Hepatocyte (in vitro differentiated cells): ENCODE data around the gene PCK1. TPM values are rescaled to one million over a fixed set of nuclear protein-coding genes. Genes with fewer than 3 reads are reported as not detected.

ENCODE experiments used
- DNase-seq: peaks from one replicate; pipeline ENCODE4 v3.0.0-alpha.2; 2016; ENCODE audit warnings: low spot score
- H2AFZ ChIP-seq: fragments of 200-600 bp; sonication (generic); 2 replicates; pipeline ENCODE4 v1.6.0; 2016; ENCODE audit warnings: antibody characterized with exemption, mild to moderate bottlenecking
- H3K27ac ChIP-seq: fragments of 200-600 bp; sonication (generic); 2 replicates; pipeline ENCODE4 v1.5.1; 2016; ENCODE audit warnings: mild to moderate bottlenecking
- H3K27me3 ChIP-seq: fragments of 200-600 bp; sonication (generic); 2 replicates; pipeline ENCODE4 v1.6.1; 2016
- H3K36me3 ChIP-seq: fragments of 200-600 bp; sonication (generic); replicated peaks from 2 replicates; pipeline ENCODE4 v1.5.1; 2016; ENCODE audit warnings: low read depth; ENCODE audit not compliant: insufficient read depth
- H3K4me1 ChIP-seq: fragments of 200-600 bp; sonication (generic); 2 replicates; pipeline ENCODE4 v1.5.1; 2016; ENCODE audit warnings: mild to moderate bottlenecking, moderate library complexity; ENCODE audit not compliant: insufficient read depth
- H3K4me2 ChIP-seq: fragments of 200-600 bp; sonication (generic); 2 replicates; pipeline ENCODE4 v1.6.0; 2016
- H3K4me3 ChIP-seq: fragments of 200-600 bp; sonication (generic); 2 replicates; pipeline ENCODE4 v1.5.1; 2016; ENCODE audit warnings: mild to moderate bottlenecking
- H3K79me2 ChIP-seq: fragments of 200-600 bp; sonication (generic); 2 replicates; pipeline ENCODE4 v1.6.0; 2017; ENCODE audit warnings: mild to moderate bottlenecking
- H3K9me2 ChIP-seq: fragments of 200-600 bp; sonication (generic); replicated peaks from 2 replicates; pipeline ENCODE4 v1.6.0; 2017; ENCODE audit warnings: mild to moderate bottlenecking; ENCODE audit not compliant: insufficient read depth
- H3K9me3 ChIP-seq: fragments of 200-600 bp; sonication (generic); 2 replicates; pipeline ENCODE4 v1.5.1; 2016; ENCODE audit warnings: low read depth, mild to moderate bottlenecking
- H4K20me1 ChIP-seq: fragments of 200-600 bp; sonication (generic); 2 replicates; pipeline ENCODE4 v1.6.0; 2016; ENCODE audit warnings: mild to moderate bottlenecking; ENCODE audit not compliant: insufficient read depth, poor library complexity, severe bottlenecking
- EZH2 ChIP-seq: fragments of 200-600 bp; sonication (generic); IDR thresholded peaks from 2 replicates; pipeline ENCODE4 v1.6.1; 2016; ENCODE audit warnings: antibody characterized with exemption, mild to moderate bottlenecking, borderline replicate concordance
- EZH2phosphoT487 ChIP-seq: fragments of 200-600 bp; sonication (generic); IDR thresholded peaks from one replicate; pipeline ENCODE4 v1.6.1; 2018; ENCODE audit warnings: antibody characterized with exemption, mild to moderate bottlenecking, low read depth, moderate library complexity; ENCODE audit not compliant: unreplicated experiment, severe bottlenecking
- WGBS: methylation state at CpG from one replicate; pipeline ENCODE4 v1.1.6; 2016; ENCODE audit warnings: low lambda C conversion rate; ENCODE audit errors: missing lambda C conversion rate; 5-methylcytosine and 5-hydroxymethylcytosine counted together
- polyA plus RNA-seq: library from polyadenylated mRNA; unstranded; fragments of >200 nt; fragmentation: Nextera tagmentation; extraction: Ambion mirVana; gene quantifications from 2 replicates; pipeline ENCODE4 v1.2.1, GENCODE V29; 2016
- total RNA-seq: library from RNA; depleted of rRNA; stranded (reverse); fragments of >200 nt; gene quantifications from 2 replicates; pipeline ENCODE4 v1.2.3, GENCODE V29; 2014
- TF ChIP-seq, protein P1 (sequence below): fragments of 200-600 bp; sonication (generic); IDR thresholded peaks from 2 replicates; pipeline ENCODE4 v1.5.1; 2016; ENCODE audit warnings: antibody characterized with exemption, mild to moderate bottlenecking; ENCODE audit not compliant: poor library complexity

Gene PCK1
- total and polyA plus RNA-seq, 2 experiments from 2014 or later = 11.6 to 12.8 TPM

DNA sequence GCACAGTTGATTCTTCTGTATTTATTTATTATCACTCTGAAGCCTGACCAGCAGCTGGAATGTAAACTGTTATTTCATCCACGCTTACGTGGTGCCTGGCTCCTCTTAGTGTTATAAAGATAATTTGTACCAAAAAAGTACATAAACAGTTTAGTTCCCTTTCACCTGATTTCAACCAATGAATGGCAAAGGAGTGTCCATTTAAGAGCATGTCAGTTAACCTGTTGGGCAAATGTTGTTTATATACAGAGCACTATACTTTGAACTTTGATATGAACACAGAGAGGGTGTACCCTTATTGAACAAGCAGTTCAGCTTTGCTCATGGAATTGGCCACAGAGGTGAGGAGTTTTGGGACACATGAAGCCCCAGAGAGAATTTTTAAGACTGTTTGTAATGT is 28.8 kb upstream of the PCK1 start:
- Histone ChIP-seq H2AFZ (no peak overlapping the region), H3K27me3 (no peaks in the 10 kb centered on the region), H3K4me1 (no peaks in the 10 kb centered on the region), H3K79me2 (no peaks in the 10 kb centered on the region), H3K4me3 (no peak overlapping the region), H4K20me1 (no peaks in the 10 kb centered on the region), H3K27ac (peak overlapping the region; percentile 15), H3K9me3 (no peaks in the 10 kb centered on the region), H3K36me3 (no peaks in the 10 kb centered on the region), H3K9me2 (no peaks in the 10 kb centered on the region), H3K4me2 (no peak overlapping the region)
- 57% methylated on average over 2 of the region's 2 CpGs for WGBS
- TF ChIP-seq EZH2phosphoT487 = no peak
- TF ChIP-seq, protein P1, sequence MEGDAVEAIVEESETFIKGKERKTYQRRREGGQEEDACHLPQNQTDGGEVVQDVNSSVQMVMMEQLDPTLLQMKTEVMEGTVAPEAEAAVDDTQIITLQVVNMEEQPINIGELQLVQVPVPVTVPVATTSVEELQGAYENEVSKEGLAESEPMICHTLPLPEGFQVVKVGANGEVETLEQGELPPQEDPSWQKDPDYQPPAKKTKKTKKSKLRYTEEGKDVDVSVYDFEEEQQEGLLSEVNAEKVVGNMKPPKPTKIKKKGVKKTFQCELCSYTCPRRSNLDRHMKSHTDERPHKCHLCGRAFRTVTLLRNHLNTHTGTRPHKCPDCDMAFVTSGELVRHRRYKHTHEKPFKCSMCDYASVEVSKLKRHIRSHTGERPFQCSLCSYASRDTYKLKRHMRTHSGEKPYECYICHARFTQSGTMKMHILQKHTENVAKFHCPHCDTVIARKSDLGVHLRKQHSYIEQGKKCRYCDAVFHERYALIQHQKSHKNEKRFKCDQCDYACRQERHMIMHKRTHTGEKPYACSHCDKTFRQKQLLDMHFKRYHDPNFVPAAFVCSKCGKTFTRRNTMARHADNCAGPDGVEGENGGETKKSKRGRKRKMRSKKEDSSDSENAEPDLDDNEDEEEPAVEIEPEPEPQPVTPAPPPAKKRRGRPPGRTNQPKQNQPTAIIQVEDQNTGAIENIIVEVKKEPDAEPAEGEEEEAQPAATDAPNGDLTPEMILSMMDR = no peak
- TF ChIP-seq EZH2 = no peak
- DNase-seq = no peak

DNA sequence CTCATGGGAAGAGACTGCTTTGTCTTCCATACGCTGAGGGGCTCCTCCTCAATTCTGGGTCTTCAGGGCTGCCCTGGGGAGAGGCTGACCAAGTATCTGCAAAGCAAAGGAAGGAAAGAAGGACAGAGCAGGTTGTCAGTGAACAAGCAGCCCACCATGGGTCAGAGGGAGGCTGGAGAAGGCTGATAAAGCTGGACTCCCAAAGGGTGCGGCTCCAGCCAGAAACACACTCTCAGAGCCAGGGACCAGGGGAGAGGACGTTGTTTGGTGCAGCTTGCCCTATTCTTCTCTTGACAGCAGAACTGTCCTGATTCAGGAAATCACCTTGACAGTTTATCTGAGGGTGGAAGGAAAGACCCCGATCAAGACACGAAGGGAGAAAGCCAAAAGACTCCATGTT is 25.6 kb upstream of the PCK1 start:
- TF ChIP-seq EZH2phosphoT487 (no peak), EZH2 (no peak)
- TF ChIP-seq, protein P1 = no peak
- Histone ChIP-seq H3K9me3 (no peaks in the 10 kb centered on the region), H3K4me3 (no peak overlapping the region), H3K4me2 (no peak overlapping the region), H3K27ac (no peak overlapping the region), H4K20me1 (no peaks in the 10 kb centered on the region), H2AFZ (no peak overlapping the region), H3K36me3 (no peaks in the 10 kb centered on the region), H3K4me1 (no peaks in the 10 kb centered on the region), H3K9me2 (no peaks in the 10 kb centered on the region), H3K27me3 (no peaks in the 10 kb centered on the region), H3K79me2 (no peaks in the 10 kb centered on the region)
- 92% methylated on average over 5 of the region's 5 CpGs for WGBS
- no peak for DNase-seq

DNA sequence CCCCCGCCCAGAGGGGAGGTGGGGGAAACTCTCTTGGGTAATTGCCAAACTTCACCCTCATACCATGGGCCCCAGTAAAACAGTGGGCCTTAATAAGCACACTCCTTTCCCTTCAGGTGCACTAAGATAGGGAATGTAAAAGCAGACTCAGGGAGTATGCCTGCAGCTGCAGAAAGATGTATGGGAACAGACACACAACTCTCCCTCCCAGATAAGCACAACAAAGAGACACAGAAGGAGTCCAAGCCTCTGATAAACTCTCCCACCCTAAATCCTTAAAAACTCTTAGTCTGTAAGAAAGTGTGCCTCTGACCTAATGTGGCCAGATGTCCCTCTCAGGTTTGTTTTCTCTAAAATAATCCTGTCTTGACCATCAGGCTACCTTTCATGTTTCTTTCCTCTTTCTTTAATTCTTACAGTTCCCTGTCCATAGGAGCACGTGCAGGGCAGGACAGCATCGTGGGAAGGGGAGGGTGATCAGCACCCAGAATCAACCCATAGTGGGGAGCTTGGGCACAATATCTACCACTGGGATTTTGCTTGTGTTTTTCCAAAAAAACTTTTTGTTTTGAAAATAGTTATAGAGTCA is 24.7 kb upstream of the PCK1 start:
- no peak overlapping the region for H3K27ac ChIP-seq
- no peaks in the 10 kb centered on the region for H3K9me3 ChIP-seq
- DNase-seq = no peak
- H3K4me2 ChIP-seq = no peak overlapping the region
- H2AFZ ChIP-seq = no peak overlapping the region
- TF ChIP-seq, protein P1 = no peak
- TF ChIP-seq EZH2 = no peak
- TF ChIP-seq EZH2phosphoT487 = no peak
- H3K9me2 ChIP-seq = no peaks in the 10 kb centered on the region
- no peaks in the 10 kb centered on the region for H3K4me1 ChIP-seq
- no peaks in the 10 kb centered on the region for H3K27me3 ChIP-seq
- 81% methylated on average over 3 of the region's 3 CpGs for WGBS
- H3K4me3 ChIP-seq = no peak overlapping the region
- H4K20me1 ChIP-seq = no peaks in the 10 kb centered on the region
- H3K79me2 ChIP-seq = no peaks in the 10 kb centered on the region
- no peaks in the 10 kb centered on the region for H3K36me3 ChIP-seq
